SK-N-MC (cell line): ENCODE measurements around the gene HINT3.

Experiments
- EZH2 ChIP-seq: fragments of 200-600 bp; sonication (generic); IDR thresholded peaks from one replicate; pipeline ENCODE4 v1.6.1; 2017; ENCODE audit warnings: antibody characterized with exemption
- POLR2AphosphoS5 ChIP-seq: IDR thresholded peaks from 2 replicates; pipeline ENCODE4 v1.6.1; 2012; ENCODE audit warnings: mild to moderate bottlenecking, low read depth, low read length, borderline replicate concordance

GRCh38 chr6:126026001-126026400 is 69.4 kb downstream of the HINT3 start:
- TF ChIP-seq EZH2 (no peak), POLR2AphosphoS5 (no peak)
